GM18502 (cell line): ENCODE data around the gene CHMP4A.
A peak's percentile ranks its signal among the peaks of the same experiment; 100 is the strongest.
"Not testable (repeated sequence)": the region's sequence is repeated elsewhere in the genome, so short reads cannot be mapped to it uniquely, and the experiment has no call there.

ENCODE experiments used
- ATAC-seq: cut with Tn5 transposase; IDR thresholded peaks from one replicate; pipeline ENCODE4 v1.9.1; 2021; ENCODE audit warnings: mild to moderate bottlenecking; ENCODE audit not compliant: unreplicated experiment, poor library complexity

CHMP4A gene

GRCh38 chr14:24249230-24250021, 36.1 kb upstream of the CHMP4A start:
- no peak for ATAC-seq

DNA sequence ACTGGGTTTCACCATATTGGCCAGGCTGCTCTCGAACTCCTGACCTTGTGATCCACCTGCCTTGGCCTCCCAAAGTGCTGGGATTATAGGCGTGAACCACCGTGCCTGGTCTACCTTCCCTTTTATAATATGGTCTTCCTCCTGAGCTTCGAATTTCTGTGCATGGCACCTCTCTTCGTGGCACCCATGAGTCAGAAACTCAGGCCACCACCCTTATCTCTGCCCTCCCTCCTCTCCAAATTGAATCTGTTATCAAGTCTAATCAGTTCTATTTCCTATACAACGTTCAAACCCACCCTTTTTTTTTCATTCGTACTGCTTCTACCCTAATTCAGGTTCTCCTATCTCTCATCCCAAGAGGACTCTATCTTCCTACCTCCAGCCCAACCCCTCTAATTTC, 34.1 kb upstream of the CHMP4A start:
- ATAC-seq: no peak

DNA sequence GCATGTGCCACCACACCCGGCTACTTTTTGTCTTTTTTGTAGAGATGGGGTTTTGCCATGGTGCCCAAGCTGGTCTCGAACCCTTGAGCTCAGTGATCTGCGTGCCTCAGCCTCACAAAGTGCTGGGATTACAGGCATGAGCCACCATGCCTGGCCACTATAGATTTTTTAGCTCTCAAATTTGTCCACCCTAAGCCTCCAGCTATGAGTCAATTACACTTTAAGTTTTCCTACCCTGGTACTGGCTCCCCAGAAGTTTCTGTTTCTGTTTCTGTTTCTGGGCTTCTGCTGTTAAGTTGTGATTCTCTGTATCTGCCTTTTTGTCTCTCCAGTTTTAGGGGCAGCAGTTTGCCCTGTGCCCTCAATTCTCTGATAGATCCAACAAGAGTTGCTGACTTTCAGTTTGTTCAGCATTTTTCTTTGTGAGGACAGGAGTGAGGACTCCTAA, 33.5 kb upstream of the CHMP4A start:
- no peak for ATAC-seq

DNA sequence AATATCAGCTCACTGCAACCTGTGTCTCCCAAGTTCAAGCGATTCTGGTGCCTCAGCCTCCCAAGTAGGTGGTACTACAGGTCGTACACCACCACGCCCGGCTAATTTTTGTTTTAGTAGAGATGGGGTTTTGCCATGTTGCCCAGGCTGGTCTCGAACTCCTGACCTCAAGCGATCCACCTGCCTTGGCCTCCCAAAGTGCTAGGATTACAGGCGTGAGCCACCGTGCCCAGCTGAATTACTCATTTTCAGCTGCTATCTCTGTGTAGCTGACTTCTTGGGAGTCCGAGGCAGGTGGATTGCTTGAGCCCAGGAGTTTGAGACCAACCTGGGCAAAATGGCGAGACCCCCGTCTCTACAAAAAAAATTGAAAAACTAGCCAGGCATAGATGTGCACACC, 32.1 kb upstream of the CHMP4A start:
- not testable (repeated sequence) for ATAC-seq

GRCh38 chr14:24243336-24243836, 30.1 kb upstream of the CHMP4A start:
- ATAC-seq: no peak

GRCh38 chr14:24241829-24242443, 28.6 kb upstream of the CHMP4A start:
- peak; percentile 79 for ATAC-seq

DNA sequence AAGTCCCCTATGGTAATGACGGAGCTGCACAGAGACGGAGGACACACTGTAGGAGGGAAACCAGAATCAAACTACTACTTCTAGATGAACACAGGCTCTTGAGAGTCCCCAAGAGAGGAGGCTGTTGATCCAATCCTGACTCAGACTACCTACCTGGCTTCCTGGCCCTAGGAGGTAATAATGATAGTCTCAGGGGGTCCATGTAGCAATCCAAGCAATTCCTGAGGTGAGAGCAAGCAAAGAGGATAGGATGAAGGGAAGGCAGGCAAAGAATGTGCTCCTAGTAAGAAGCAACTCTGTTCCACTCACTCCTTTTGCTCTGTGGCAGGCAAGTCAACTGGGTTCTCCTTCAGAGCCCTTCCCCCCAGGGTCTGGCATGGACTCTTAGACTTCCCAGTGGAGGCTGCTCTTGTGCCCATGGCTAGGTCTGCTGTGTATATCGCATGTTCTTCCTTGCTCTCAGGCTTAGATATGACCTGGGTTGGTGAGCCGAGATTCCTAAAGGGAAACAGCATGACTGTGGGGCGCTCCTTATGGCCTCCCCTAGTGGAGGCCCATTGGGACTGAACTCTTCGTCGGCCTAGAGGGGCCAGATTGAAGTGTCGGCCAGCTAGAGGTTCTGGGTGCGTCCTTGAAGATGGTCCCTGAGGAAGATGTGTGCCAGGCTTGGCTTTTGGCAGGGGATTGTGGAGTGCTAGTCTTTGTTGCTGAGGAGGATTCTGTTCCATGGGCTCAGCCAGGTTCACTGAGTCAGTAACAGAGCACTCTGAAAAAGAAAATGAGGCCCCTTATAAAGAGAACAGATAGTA, 27.0 kb upstream of the CHMP4A start:
- ATAC-seq: no peak

DNA sequence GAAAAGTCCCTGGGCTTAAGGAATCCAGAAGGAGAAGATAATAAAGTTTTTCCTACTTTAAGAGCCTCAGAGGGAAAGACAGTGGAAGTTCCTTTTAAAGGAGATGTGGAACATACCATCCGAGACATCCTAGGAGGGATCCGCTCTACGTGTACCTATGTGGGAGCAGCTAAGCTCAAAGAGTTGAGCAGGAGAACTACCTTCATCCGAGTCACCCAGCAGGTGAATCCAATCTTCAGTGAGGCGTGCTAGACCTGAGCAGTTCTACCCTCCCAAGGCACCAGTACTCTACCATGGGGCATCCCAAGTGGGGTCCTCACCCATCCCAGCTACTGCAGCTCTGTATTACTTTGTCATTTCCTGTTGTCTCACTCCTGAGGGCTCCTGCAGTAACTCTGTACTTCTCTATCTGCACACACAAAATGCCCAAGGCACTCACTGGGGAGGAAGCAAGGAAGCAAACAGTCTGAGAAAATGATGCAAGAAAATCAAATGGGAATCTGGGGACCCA, 25.3 kb upstream of the CHMP4A start:
- no peak for ATAC-seq

DNA sequence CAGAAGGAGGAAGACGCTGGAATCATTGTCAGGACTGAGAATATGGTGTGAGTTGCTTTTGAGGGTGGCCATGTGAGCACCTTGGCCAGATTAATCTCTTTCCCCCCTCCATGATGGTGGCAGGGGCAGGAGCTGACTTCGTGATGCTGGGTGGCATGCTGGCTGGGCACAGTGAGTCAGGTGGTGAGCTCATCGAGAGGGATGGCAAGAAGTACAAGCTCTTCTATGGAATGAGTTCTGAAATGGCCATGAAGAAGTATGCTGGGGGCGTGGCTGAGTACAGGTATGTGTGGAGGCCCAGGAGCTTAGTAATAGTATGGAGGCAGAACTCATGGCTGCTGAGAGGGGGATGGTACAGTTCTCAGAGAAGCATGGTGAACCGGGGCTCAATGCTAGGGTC, 24.8 kb upstream of the CHMP4A start:
- ATAC-seq: no peak

- no peak for ATAC-seq
Observed at GRCh38 chr14:24237463-24237955, 24.2 kb upstream of the CHMP4A start.

GRCh38 chr14:24236689-24237462, 23.6 kb upstream of the CHMP4A start:
- ATAC-seq: no peak

GRCh38 chr14:24235804-24236688, 22.8 kb upstream of the CHMP4A start:
- ATAC-seq: no peak

DNA sequence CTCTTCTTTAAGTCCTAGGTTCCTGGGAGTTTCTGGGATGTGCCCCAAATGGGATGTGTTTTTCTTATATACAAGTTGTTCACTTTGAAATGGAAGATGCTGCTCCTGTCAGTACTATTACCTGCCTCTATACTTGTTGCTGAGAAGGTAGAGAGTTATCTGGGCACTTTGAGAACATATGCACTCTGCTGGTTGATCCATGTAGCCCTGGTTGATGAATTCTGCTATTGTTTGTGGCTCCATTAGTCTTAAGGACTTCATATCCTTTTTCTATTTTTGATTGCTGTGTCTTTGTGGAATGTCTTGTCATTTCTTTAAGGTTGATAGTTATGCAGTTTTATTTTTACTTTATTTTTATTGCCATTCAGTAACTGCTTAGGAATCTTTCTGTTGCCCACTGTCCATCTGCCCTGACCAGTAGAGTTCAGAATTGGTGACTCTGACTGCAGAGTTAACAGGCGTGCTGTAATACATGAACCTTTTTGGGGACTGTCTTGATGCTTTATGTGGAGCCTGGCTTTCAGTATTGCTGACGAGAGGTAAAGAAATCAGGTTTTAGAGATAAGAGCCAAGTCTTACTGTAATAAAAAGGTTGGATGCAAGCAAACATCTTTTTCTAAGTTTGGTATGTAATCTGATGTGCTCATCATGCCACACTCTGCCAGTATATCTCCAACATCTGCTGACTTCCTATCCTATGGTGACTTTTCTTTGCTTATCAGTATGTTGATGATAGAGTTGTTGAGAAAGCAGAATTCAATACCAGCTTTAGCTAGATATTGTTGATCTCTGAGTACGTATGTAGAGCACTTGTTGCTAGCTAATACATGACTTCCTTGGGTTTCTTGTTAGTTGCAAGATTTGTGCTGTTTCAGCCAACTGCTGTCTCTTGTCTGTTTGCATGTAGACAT, 21.1 kb upstream of the CHMP4A start:
- no peak for ATAC-seq

DNA sequence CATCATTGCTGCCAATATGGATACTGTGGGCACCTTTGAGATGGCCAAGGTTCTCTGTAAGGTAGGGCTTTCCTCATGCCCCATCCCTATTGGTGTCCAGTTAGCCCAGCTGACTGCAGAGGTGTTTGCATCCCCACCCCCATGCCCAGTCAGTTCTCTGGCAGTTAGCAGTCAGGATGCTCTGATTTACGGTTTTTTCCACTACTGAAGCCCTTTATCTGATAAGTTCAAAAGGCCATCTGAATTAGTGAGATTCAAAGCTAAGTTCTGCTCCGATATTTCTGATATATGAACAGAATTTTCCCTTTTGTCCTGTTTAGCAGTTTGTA, 20.2 kb upstream of the CHMP4A start:
- ATAC-seq: no peak

- peak; percentile 64 for ATAC-seq
Observed at GRCh38 chr14:24232645-24233537, 19.6 kb upstream of the CHMP4A start, which contains the start of gene GMPR2. TSS of gene GMPR2 (plus strand) at chr14:24232929. CDS start at chr14:24233254, 325 bp downstream.

DNA sequence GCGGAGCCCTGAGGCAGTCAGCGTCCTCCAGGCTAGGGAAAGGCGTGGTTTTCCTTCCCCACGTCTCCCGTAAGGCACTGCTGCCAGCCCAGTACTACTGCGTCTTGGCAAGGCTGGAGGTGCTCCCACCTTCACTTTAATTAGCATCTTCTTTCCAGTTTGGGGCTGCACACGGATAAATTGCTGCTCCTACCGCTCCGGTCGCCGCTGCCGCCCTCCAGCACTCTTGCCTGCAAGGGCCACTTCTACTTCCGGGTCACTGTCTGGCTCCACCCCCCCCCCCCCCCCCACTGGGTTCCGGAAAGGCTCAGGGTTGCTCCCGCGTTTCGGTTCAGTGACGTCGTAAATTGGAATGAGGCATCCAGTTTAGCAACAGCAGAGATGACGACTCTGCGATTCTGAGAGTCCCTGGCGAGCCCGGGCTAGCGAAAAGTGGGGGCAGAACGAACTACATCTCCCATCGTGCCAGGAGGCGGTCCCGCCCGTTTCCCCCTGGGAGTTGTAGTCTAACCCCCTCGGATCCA, 18.9 kb upstream of the CHMP4A start, which contains the start of gene NEDD8:
Gene NEDD8 (minus strand): TSS at position 247 of the 524 bp plus-strand sequence. CDS start 100 bp downstream, at position 147.
- peak; percentile 78 for ATAC-seq
